Measurements from ENCODE around the gene SCN4A. TPM values are rescaled to one million over a fixed set of nuclear protein-coding genes. Genes with fewer than 3 reads are reported as not detected.

SCN4A gene
- total RNA-seq, 3 donors from 2014 or later (not counting 1 experiment from before 2014, with no cell fraction given) = 0.10 to 0.14 (median 0.14) TPM

GRCh38 chr17:63928966-63929695 lies 43.6 kb downstream of the SCN4A start:
- Histone ChIP-seq H3K4me1 (ENCODE audit: control insufficient read depth, insufficient read depth, low read length) (peaks cover 41% of the 10 kb centered on the region), H3K27me3 (ENCODE audit: control insufficient read depth, insufficient read depth, low read length) (no peaks in the 10 kb centered on the region), H3K27ac (ENCODE audit: low read length) (no peak overlapping the region), H3K9me3 (ENCODE audit: control insufficient read depth, insufficient read depth, low read length) (no peaks in the 10 kb centered on the region), H3K4me3 (ENCODE audit: low read length) (peak overlapping the region; percentile 51), H3K36me3 (ENCODE audit: control insufficient read depth, insufficient read depth, low read length) (peaks cover 14% of the 10 kb centered on the region)
- peaks cover 13 to 30% of the 10 kb centered on the region in 2 donors for H3K4me1 Mint-ChIP-seq
- ATAC-seq (no peak), DNase-seq (no peak)
- TF ChIP-seq, protein P1, sequence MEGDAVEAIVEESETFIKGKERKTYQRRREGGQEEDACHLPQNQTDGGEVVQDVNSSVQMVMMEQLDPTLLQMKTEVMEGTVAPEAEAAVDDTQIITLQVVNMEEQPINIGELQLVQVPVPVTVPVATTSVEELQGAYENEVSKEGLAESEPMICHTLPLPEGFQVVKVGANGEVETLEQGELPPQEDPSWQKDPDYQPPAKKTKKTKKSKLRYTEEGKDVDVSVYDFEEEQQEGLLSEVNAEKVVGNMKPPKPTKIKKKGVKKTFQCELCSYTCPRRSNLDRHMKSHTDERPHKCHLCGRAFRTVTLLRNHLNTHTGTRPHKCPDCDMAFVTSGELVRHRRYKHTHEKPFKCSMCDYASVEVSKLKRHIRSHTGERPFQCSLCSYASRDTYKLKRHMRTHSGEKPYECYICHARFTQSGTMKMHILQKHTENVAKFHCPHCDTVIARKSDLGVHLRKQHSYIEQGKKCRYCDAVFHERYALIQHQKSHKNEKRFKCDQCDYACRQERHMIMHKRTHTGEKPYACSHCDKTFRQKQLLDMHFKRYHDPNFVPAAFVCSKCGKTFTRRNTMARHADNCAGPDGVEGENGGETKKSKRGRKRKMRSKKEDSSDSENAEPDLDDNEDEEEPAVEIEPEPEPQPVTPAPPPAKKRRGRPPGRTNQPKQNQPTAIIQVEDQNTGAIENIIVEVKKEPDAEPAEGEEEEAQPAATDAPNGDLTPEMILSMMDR (IDR thresholded peaks at IDR 0.05) = no peak
- no peaks in the 10 kb centered on the region for H3K9me3 Mint-ChIP-seq
- no peak overlapping the region for H3K4me3 Mint-ChIP-seq
- peak overlapping the region in 1 of 2 donors; percentile 65 for H3K27ac Mint-ChIP-seq
- no peaks in the 10 kb centered on the region for H3K36me3 Mint-ChIP-seq
- 86% methylated on average over 10 of the region's 10 CpGs for WGBS (ENCODE audit: insufficient coverage)
- intact Hi-C loops (cut with micrococcal nuclease) = no loop called here
- no peaks in the 10 kb centered on the region for H3K27me3 Mint-ChIP-seq (ENCODE audit: low read depth in 2 of 2)

- 82% methylated on average over 8 of the region's 10 CpGs for WGBS (ENCODE audit: insufficient coverage)
- DNase-seq (no peak), ATAC-seq (no peak)
- Mint-ChIP-seq H3K36me3 (no peaks in the 10 kb centered on the region), H3K27me3 (ENCODE audit: low read depth in 2 of 2) (no peaks in the 10 kb centered on the region), H3K4me3 (no peak overlapping the region), H3K9me3 (no peaks in the 10 kb centered on the region), H3K4me1 (peaks cover 13 to 30% of the 10 kb centered on the region in 2 donors), H3K27ac (no peak overlapping the region)
- Histone ChIP-seq H3K9me3 (ENCODE audit: control insufficient read depth, insufficient read depth, low read length) (no peaks in the 10 kb centered on the region), H3K4me1 (ENCODE audit: control insufficient read depth, insufficient read depth, low read length) (peaks cover 39% of the 10 kb centered on the region), H3K36me3 (ENCODE audit: control insufficient read depth, insufficient read depth, low read length) (peaks cover 14% of the 10 kb centered on the region), H3K27ac (ENCODE audit: low read length) (no peak overlapping the region), H3K4me3 (ENCODE audit: low read length) (no peak overlapping the region), H3K27me3 (ENCODE audit: control insufficient read depth, insufficient read depth, low read length) (no peaks in the 10 kb centered on the region)
- TF ChIP-seq, protein P1 (IDR thresholded peaks at IDR 0.05) = no peak
- intact Hi-C loops (cut with micrococcal nuclease) = no loop called here
Measured at GRCh38 chr17:63928172-63928666, 44.5 kb downstream of the SCN4A start.

- Mint-ChIP-seq H3K27me3 (ENCODE audit: low read depth in 2 of 2) (no peaks in the 10 kb centered on the region), H3K4me1 (peaks cover 11 to 27% of the 10 kb centered on the region in 2 donors), H3K36me3 (no peaks in the 10 kb centered on the region), H3K9me3 (no peaks in the 10 kb centered on the region), H3K27ac (no peak overlapping the region), H3K4me3 (no peak overlapping the region)
- H3K9me3 ChIP-seq (ENCODE audit: control insufficient read depth, insufficient read depth, low read length) = no peaks in the 10 kb centered on the region
- intact Hi-C loops (cut with micrococcal nuclease) = no loop called here
- H3K4me3 ChIP-seq (ENCODE audit: low read length) = no peak overlapping the region
- TF ChIP-seq, protein P1 (IDR thresholded peaks at IDR 0.05) = no peak
- ATAC-seq (no peak), DNase-seq (no peak)
- 66% methylated on average over 7 of the region's 8 CpGs for WGBS (ENCODE audit: insufficient coverage)
- peaks cover 35% of the 10 kb centered on the region for H3K4me1 ChIP-seq (ENCODE audit: control insufficient read depth, insufficient read depth, low read length)
- no peaks in the 10 kb centered on the region for H3K27me3 ChIP-seq (ENCODE audit: control insufficient read depth, insufficient read depth, low read length)
- H3K36me3 ChIP-seq (ENCODE audit: control insufficient read depth, insufficient read depth, low read length) = peaks cover 14% of the 10 kb centered on the region
- H3K27ac ChIP-seq (ENCODE audit: low read length) = peak overlapping the region; percentile 49
Measured at GRCh38 chr17:63927464-63928171, 45.1 kb downstream of the SCN4A start.
